GM12872 (cell line): ENCODE measurements around the gene CFAP77.

ENCODE experiments used
- TF ChIP-seq, protein P1 (sequence below): IDR thresholded peaks from 3 replicates; pipeline ENCODE4 v1.5.1; 2011; ENCODE audit warnings: low read depth, mild to moderate bottlenecking, low read length, moderate library complexity; ENCODE audit not compliant: insufficient read depth

The CFAP77 gene

DNA sequence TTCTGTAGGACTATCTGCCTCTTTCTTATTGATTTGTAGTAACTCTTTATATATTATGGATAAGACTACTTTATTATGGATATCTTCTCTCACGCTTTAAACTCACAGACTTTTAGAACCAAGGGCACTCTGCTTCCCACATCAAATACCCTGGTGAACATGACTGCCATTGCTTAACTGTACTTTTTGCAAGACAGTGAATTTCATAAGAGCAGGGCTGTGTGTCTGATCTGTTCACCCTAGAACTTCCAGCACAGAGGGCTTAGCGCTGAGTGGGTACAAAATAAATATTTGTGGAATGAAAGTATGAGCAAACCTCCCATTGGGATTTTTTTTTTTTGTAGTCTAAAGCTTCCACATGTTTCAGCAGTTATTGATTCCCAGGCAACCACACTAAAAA lies 84.8 kb downstream of the CFAP77 start:
- TF ChIP-seq, protein P1, sequence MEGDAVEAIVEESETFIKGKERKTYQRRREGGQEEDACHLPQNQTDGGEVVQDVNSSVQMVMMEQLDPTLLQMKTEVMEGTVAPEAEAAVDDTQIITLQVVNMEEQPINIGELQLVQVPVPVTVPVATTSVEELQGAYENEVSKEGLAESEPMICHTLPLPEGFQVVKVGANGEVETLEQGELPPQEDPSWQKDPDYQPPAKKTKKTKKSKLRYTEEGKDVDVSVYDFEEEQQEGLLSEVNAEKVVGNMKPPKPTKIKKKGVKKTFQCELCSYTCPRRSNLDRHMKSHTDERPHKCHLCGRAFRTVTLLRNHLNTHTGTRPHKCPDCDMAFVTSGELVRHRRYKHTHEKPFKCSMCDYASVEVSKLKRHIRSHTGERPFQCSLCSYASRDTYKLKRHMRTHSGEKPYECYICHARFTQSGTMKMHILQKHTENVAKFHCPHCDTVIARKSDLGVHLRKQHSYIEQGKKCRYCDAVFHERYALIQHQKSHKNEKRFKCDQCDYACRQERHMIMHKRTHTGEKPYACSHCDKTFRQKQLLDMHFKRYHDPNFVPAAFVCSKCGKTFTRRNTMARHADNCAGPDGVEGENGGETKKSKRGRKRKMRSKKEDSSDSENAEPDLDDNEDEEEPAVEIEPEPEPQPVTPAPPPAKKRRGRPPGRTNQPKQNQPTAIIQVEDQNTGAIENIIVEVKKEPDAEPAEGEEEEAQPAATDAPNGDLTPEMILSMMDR, result no peak

DNA sequence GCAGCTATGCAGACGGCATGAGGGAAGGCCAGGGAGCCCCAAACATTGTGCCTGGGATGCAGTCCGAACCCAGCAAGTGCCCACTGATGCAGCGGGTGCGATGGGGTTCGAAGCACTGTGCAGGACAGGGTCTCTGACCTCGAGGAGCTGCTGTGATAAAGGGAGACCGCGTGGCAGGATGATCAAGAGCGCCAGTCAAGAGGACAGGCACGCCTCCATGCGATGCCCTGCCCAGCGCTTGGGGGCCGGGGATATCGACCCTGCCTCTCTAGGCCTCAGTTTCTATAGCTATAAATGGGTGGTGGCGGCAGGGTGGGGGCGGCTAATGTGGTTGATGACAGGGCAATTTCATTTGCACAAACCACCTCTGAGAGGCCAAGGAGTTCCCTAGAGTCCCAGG lies 87.7 kb downstream of the CFAP77 start:
- TF ChIP-seq, protein P1, result no peak

DNA sequence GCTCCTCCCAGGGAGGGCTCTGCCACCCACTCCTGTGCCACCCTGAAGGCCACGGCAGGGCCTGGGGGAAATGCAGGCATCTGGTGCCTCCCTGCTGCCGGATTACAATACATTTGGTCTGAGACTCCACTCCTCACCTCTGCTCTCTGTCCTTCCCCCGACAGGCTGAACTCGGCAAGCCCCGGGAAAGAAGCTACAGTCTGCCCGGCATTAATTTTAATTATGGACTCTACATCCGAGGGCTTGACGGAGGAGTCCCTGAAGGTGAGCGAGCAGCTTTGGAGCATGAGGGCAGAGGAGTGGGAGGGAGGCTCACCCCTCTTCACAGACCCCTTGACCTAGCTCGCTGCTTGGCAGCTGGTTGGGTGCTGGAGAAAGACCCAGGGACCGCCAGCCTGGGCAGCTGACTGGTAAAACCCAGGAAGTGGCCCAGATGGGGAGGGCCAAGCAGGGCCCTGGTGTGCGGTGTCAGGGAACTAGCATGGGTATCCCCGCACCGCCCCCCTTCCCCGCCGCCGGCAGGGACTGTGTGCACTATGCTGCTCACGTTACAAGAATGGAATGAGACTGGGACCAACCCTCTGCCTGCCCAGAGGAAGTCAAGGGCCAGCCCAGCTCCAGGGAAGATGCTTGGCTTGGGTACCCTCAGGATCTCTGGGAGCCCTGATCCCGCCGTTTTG lies 88.7 kb downstream of the CFAP77 start:
- TF ChIP-seq, protein P1, result no peak

DNA sequence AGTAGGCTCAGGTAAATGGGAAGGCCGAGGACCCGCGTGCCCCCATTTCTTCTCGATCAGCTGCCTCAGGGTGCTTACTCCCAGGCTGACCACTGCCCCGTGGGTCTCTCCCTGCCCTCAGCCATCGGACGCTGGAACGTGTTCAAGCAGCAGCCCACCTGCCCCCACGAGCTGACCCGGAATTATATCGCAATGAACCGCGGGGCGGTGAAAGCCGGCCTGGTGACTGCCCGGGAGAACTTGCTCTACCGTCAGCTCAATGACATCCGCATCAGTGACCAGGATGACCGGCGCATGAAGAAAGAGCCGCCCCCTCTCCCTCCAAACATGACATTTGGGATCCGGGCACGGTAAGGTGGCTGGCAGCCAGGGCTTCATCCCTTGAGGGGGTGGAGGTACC lies 89.2 kb downstream of the CFAP77 start:
- TF ChIP-seq, protein P1, result no peak

DNA sequence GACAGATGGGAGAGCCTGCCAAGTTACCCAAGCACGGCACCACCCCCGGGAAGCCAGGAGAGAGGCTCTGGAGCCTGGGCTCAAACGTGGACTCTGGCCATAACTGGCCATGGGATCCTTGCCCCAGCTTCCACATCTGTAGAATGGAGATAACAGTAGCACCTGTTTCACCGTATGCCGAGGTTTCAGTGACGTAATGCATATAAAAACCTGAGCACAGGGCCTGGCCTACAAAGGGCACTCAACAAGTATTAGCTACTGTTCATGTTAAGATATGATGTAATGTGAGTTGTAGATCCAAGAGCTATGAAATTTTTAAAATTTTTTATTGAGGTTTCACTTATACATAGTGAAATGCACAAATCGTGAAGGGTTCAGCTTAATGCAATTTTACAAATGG lies 90.2 kb downstream of the CFAP77 start:
- TF ChIP-seq, protein P1, result no peak

DNA sequence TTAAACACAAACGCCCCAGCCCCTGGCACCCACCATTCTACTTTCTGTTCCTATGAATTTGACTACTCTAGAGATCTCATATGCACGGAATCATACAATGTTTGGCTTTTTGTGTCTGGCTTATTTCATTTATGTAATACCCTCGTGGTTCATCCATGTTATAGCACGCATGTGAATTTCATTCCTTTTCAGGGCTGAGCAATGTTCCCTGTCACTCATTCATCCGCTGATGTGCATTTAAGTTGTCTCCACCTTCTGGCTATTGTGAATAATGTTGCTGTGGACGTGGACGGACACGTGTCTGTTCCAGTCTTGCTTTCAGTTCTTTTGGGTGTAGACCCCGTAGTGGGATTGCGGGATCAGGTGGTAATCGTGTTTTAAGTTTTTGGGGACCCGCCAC lies 92.5 kb downstream of the CFAP77 start:
- TF ChIP-seq, protein P1, result no peak

DNA sequence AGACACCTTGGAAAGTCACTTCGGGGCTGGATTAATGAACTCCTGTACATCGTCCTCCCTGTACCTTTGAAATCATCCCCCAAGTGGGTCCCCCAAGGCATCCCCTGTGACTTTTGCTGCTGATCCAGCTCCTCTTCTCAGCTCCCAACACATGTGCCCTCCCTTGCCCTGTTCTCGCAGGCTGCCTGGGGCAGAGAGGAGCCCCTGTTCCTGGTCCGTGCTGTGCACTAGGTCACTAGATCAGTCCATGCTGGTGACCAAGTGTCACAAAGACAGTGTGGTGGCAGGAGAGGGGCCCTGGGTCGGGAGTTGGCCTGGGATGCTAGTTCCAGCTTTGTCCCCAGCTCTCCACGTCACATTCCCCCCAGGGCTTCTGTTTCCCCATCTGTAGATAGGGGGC lies 93.1 kb downstream of the CFAP77 start:
- TF ChIP-seq, protein P1, result no peak
